Ecto neural progenitor cell (in vitro differentiated cells): Measurements from ENCODE around the gene ILK.

Source experiments
- DNase-seq: peaks from one replicate; pipeline ENCODE4 v3.0.0-alpha.2; 2018; ENCODE audit warnings: low spot score

ILK gene

GRCh38 chr11:6621711-6622211, 18.2 kb downstream of the ILK start:
- DNase-seq: no peak

GRCh38 chr11:6622261-6623171, 18.9 kb downstream of the ILK start:
- no peak for DNase-seq

- DNase-seq: no peak
Observed at GRCh38 chr11:6623391-6624363, 20.1 kb downstream of the ILK start.

- DNase-seq: no peak
Observed at GRCh38 chr11:6625156-6625831, 21.7 kb downstream of the ILK start.

GRCh38 chr11:6625832-6626420, 22.4 kb downstream of the ILK start:
- no peak for DNase-seq

- no peak for DNase-seq
Observed at GRCh38 chr11:6626971-6627761, 23.6 kb downstream of the ILK start.

- no peak for DNase-seq
Observed at GRCh38 chr11:6627762-6628241, 24.2 kb downstream of the ILK start.

GRCh38 chr11:6628526-6628925, 25.0 kb downstream of the ILK start:
- no peak for DNase-seq

GRCh38 chr11:6629573-6629891, 26.0 kb downstream of the ILK start:
- no peak for DNase-seq

- peak; percentile 74 for DNase-seq
Observed at GRCh38 chr11:6629892-6630631, 26.5 kb downstream of the ILK start.

- DNase-seq: no peak
Observed at GRCh38 chr11:6630632-6631291, 27.2 kb downstream of the ILK start.

GRCh38 chr11:6631361-6631890, 27.9 kb downstream of the ILK start:
- no peak for DNase-seq

- DNase-seq: no peak
Observed at GRCh38 chr11:6632116-6633073, 28.8 kb downstream of the ILK start.

GRCh38 chr11:6633422-6634408, 30.1 kb downstream of the ILK start:
- DNase-seq: no peak

GRCh38 chr11:6634534-6634933, 31.0 kb downstream of the ILK start:
- no peak for DNase-seq

GRCh38 chr11:6635082-6635932, 31.7 kb downstream of the ILK start:
- no peak for DNase-seq
